GM23248 (cell line): ENCODE results near the gene DEF6.

Source experiments
- EZH2 ChIP-seq: fragments of 200-600 bp; sonication (generic); IDR thresholded peaks from 2 replicates; pipeline ENCODE4 v1.6.1; 2018; ENCODE audit warnings: antibody characterized with exemption, mild to moderate bottlenecking; ENCODE audit not compliant: insufficient read depth, poor library complexity, severe bottlenecking
- EZH2phosphoT487 ChIP-seq: fragments of 200-600 bp; sonication (generic); IDR thresholded peaks from 2 replicates; pipeline ENCODE4 v1.6.1; 2018; ENCODE audit warnings: antibody characterized with exemption, moderate library complexity, mild to moderate bottlenecking, low read depth; ENCODE audit not compliant: insufficient read depth

DNA sequence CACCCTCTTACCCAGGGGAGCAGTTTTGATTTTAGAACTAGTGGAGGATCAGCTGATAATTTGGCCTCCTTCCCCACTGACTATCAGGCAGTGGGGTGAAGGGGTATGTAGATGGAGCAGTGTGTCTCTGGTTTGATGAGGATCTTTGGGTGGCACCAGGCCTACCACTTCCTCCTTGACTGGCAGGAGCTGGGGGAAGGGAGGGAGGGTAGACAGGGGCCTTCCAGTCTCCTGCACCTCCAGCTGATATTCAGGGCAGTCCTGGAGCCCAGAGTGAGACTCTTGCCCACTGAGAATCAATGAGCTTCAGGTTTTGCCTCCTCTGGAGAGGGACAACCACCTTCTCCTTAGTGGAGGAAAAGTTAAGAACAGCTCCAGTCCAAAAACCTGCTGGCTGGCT is 3.2 kb downstream of the DEF6 start:
- TF ChIP-seq EZH2 (no peak), EZH2phosphoT487 (no peak)
